GM10266 (cell line): ENCODE results near the gene ATRNL1.
A peak's percentile ranks its signal among the peaks of the same experiment; 100 is the strongest.
"Not testable (repeated sequence)": the region's sequence is repeated elsewhere in the genome, so short reads cannot be mapped to it uniquely, and the experiment has no call there.

Experiments
- DNase-seq: peaks from one replicate; pipeline ENCODE4 v3.0.0; 2012; ENCODE audit errors: extremely low spot score
- TF ChIP-seq, protein P1 (sequence below): IDR thresholded peaks from 2 replicates; pipeline ENCODE4 v1.5.1; 2012; ENCODE audit warnings: mild to moderate bottlenecking, low read depth; ENCODE audit not compliant: control insufficient read depth, insufficient read depth; ENCODE audit errors: missing control alignments

The ATRNL1 gene

DNA sequence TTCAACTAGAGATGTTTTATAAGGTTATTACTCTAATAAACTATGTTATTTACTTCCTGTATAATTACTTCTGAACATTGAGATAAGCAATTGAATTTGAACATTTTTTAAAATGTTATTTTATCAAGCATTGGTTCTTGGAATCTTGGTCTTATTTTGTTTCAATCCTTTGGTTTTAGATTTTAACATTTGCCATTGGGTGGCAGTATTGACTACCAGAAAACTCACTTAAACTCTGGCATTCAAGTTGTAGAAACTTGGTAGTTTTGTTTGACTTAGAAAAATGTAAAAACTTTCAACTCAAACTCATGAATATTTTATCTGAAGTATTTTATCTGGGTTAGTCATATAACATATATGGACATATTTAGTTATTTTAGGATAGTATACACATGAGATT is 48.1 kb downstream of the ATRNL1 start:
- DNase-seq, result no peak
- TF ChIP-seq, protein P1, sequence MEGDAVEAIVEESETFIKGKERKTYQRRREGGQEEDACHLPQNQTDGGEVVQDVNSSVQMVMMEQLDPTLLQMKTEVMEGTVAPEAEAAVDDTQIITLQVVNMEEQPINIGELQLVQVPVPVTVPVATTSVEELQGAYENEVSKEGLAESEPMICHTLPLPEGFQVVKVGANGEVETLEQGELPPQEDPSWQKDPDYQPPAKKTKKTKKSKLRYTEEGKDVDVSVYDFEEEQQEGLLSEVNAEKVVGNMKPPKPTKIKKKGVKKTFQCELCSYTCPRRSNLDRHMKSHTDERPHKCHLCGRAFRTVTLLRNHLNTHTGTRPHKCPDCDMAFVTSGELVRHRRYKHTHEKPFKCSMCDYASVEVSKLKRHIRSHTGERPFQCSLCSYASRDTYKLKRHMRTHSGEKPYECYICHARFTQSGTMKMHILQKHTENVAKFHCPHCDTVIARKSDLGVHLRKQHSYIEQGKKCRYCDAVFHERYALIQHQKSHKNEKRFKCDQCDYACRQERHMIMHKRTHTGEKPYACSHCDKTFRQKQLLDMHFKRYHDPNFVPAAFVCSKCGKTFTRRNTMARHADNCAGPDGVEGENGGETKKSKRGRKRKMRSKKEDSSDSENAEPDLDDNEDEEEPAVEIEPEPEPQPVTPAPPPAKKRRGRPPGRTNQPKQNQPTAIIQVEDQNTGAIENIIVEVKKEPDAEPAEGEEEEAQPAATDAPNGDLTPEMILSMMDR, result peak; percentile 38

DNA sequence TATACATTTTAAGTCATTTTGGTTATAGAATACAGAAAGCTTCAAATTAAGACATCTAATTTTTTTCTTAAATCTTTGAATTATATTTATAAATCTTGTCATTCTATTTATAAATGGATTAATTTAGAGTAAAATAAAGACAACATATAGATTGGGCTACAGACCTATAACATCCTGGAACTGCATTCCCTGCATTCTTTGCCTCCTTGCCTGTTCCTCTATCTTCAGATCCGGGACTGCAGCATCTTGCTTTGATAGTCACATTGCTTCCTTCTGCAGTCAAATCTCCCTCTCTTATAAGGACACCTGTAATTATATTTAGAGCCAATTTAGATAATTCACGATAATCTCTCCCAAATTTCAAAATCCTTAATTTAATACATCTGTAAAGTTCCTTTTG is 64.2 kb downstream of the ATRNL1 start:
- TF ChIP-seq, protein P1, result no peak

DNA sequence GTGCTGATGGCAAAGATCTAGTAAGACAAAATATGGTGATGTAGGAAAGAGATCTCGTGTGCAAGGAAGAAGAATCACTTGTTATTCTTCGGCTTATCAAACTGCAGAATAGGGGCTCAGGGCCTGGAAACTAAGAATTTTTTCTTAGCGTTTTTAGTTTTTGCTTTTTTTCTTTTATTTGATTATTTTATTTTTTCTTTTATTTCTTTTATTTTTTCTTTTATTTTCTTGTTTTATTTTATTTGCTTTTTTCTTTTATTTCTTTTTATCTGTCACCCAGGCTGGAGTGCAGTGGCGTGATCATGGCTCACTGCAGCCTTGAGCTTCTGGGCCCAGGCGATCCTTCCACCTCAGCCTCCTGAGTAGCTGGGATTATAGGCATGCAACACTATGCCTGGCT is 70.0 kb downstream of the ATRNL1 start:
- TF ChIP-seq, protein P1, result no peak
- no peak for DNase-seq

More for the DNA sequence above, 64.2 kb downstream of the ATRNL1 start:
- no peak for DNase-seq

DNA sequence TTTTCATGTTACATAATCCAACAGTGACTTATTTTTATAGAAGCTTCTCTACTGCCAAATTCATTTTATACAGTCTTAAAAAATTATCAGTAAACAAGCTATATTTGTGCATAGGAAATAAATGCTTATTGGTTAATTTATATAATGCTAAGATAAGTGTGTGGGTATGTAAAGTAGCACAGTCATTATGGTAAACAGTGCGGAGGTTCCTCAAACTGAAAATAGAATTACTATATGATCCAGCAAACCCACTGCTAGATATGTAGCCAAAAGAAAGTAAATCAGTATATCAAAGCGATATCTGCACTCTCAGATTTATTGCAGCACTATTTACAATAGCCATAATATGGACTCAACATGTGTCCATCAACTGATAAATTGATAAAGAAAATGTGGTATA is 71.1 kb downstream of the ATRNL1 start:
- DNase-seq, result no peak
- TF ChIP-seq, protein P1, result no peak

DNA sequence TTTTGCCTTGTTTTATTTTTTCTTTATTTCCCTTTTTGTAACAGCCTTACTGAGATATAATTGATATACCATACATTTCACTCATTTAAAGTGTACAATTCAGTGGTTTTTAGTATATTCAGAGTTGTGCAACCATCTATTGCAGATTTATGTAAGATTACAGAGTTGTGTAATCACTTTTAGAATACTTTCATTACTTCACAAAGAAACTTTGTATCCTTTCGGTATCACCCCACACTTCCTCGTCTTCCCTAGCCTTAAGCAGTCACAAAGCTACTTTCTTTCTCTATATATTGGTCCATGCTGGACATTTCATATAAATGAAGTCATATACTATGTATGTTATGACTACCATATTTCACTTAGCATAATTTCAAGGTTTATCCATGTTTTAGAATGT is 74.6 kb downstream of the ATRNL1 start:
- DNase-seq, result no peak
- TF ChIP-seq, protein P1, result no peak

DNA sequence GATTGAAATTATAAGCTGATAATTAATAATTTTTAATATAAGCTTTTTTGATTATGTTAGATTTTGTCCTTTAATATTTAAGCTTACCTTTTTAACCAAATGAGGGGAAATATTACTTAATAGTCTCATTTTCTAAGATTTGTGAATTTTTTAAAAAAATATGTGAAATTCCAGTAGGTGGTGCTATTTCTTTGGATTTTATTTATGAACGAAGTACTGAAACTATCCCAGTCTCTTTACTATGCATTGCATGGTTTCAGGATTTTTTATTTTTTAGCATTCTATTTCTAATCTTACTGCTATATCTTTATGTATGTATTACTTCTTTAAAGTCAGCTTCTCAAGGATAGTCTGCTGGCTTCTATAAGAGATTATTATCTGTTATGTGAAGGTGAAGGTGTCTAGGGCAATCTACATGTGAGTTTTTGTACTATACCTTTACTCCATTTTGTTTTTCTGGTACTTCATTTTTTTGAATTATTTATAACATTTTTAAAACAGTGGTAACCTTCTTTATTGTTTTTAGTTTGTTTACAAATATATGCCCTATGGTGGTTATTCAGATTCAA is 78.3 kb downstream of the ATRNL1 start:
- DNase-seq, result no peak
- TF ChIP-seq, protein P1, result peak; percentile 20

DNA sequence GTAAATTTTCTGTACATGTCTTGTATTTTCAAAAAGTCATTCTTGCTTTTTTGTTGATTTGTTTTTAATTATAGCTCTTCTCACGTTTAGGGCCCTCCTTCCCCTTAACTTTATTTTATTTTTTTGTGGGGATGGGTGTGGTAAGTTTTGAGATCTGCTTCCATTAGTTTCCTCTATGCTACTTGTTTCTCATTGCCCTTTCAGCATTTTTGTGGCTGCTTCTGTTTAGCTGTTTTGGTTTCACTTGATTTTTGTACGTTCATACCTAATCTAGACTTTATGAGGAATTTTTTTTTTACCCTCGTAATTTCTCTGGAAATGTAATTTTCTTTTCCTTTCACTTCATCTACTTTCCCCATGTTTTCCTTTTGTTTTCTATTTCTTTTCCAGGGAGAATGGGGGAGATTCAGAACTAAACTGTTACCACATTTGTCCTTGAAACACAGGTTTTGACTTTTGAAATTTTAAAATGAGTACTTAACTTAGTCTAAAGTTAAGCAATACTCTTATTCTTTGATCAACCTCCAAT is 80.8 kb downstream of the ATRNL1 start:
- no peak for DNase-seq
- TF ChIP-seq, protein P1, result no peak

DNA sequence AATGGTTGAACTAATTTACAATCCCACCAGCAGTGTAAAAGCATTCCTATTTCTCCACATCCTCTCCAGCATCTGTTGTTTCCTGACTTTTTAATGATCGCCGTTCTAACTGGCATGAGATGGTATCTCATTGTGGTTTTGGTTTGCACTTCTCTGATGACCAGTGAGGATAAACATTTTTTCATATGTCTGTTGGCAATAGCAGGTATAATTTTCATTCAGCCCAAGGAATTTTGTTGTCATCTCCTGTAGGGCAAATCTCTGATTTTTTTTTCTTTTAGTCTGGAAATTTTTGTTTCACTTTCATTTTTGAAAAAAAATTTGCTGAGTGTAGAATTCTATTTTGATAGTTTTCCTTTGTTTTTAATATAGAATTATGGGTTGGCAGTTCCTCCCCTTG is 114.1 kb downstream of the ATRNL1 start:
- DNase-seq, result not testable (repeated sequence)
